Uterus (tissue), 2 donors: ENCODE data around the gene SPTBN5.

Experiments
- CTCF ChIP-seq, 4 experiments: fragments of 200-600 bp in 2 of 4; fragments of 450-650 bp in 2 of 4; sonication (generic) in 2 of 4; IDR thresholded peaks; one replicate each; pipeline ENCODE4 v1.5.1; 2016 to 2019; ENCODE audit warnings: antibody characterized with exemption in 4 of 4, mild to moderate bottlenecking in 2 of 4, moderate library complexity in 1 of 4
- POLR2A ChIP-seq, 2 donors: fragments of 450-650 bp; IDR thresholded peaks; one replicate each; pipeline ENCODE4 v1.6.1; 2016; ENCODE audit warnings: antibody characterized with exemption in 2 of 2, mild to moderate bottlenecking in 1 of 2, moderate library complexity in 1 of 2

GRCh38 chr15:41936649-41937567 lies 43.1 kb upstream of the SPTBN5 start:
- TF ChIP-seq CTCF (IDR thresholded peaks at IDR 0.05) (no peak), POLR2A (IDR thresholded peaks at IDR 0.05) (no peak)
